NCI-H510A (cell line): ENCODE data around the gene EIF4G3.
"Not testable (repeated sequence)": the region's sequence is repeated elsewhere in the genome, so short reads cannot be mapped to it uniquely, and the experiment has no call there.

ENCODE experiments used
- DNase-seq: peaks from one replicate; lab custom pipeline; 2025; lab: John Stamatoyannopoulos, UW

Gene EIF4G3

GRCh38 chr1:20935717-20936116 is 241.0 kb downstream of the EIF4G3 start:
- no peak for DNase-seq

GRCh38 chr1:20932437-20932977 is 244.2 kb downstream of the EIF4G3 start:
- no peak for DNase-seq

- DNase-seq, result no peak
These were observed 244.7 kb downstream of the EIF4G3 start for GRCh38 chr1:20931930-20932436.

- no peak for DNase-seq
These were observed 246.3 kb downstream of the EIF4G3 start for GRCh38 chr1:20930427-20930826.

- no peak for DNase-seq
These were observed 248.6 kb downstream of the EIF4G3 start for GRCh38 chr1:20928146-20928545.

- DNase-seq, result no peak
These were observed 255.4 kb downstream of the EIF4G3 start for GRCh38 chr1:20921285-20921684.

- no peak for DNase-seq
These were observed 263.5 kb downstream of the EIF4G3 start for GRCh38 chr1:20913242-20913641.

GRCh38 chr1:20907526-20907925 is 269.2 kb downstream of the EIF4G3 start:
- DNase-seq, result not testable (repeated sequence)

GRCh38 chr1:20903437-20903836 is 273.3 kb downstream of the EIF4G3 start:
- no peak for DNase-seq

GRCh38 chr1:20900056-20900455 is 276.6 kb downstream of the EIF4G3 start:
- no peak for DNase-seq

- no peak for DNase-seq
These were observed 277.3 kb downstream of the EIF4G3 start for GRCh38 chr1:20899154-20899972.

- peak; percentile 9 for DNase-seq
These were observed 279.9 kb downstream of the EIF4G3 start for GRCh38 chr1:20896826-20897225.

GRCh38 chr1:20893931-20894330 is 282.8 kb downstream of the EIF4G3 start:
- no peak for DNase-seq

- no peak for DNase-seq
These were observed 285.6 kb downstream of the EIF4G3 start for GRCh38 chr1:20891091-20891490.

- no peak for DNase-seq
These were observed 289.5 kb downstream of the EIF4G3 start for GRCh38 chr1:20887246-20887645.

GRCh38 chr1:20885121-20885520 is 291.6 kb downstream of the EIF4G3 start:
- no peak for DNase-seq

GRCh38 chr1:20884513-20884912 is 292.2 kb downstream of the EIF4G3 start:
- DNase-seq, result no peak

- DNase-seq, result no peak
These were observed 292.9 kb downstream of the EIF4G3 start for GRCh38 chr1:20883766-20884165.

- DNase-seq, result no peak
These were observed 293.9 kb downstream of the EIF4G3 start for GRCh38 chr1:20882837-20883236.

GRCh38 chr1:20878799-20879198 is 297.9 kb downstream of the EIF4G3 start:
- no peak for DNase-seq

- DNase-seq, result no peak
These were observed 301.3 kb downstream of the EIF4G3 start for GRCh38 chr1:20875198-20875973.

- DNase-seq, result no peak
These were observed 303.4 kb downstream of the EIF4G3 start for GRCh38 chr1:20873311-20873710.

GRCh38 chr1:20871419-20871818 is 305.3 kb downstream of the EIF4G3 start:
- no peak for DNase-seq
